ENCODE data around the gene SELL. TPM values are rescaled to one million over a fixed set of nuclear protein-coding genes. Genes with fewer than 3 reads are reported as not detected.

Gene SELL
- polyA plus RNA-seq, 1 donor (not counting 4 experiments of a cell fraction or from before 2014, with no cell fraction given), result 0.08 TPM

DNA sequence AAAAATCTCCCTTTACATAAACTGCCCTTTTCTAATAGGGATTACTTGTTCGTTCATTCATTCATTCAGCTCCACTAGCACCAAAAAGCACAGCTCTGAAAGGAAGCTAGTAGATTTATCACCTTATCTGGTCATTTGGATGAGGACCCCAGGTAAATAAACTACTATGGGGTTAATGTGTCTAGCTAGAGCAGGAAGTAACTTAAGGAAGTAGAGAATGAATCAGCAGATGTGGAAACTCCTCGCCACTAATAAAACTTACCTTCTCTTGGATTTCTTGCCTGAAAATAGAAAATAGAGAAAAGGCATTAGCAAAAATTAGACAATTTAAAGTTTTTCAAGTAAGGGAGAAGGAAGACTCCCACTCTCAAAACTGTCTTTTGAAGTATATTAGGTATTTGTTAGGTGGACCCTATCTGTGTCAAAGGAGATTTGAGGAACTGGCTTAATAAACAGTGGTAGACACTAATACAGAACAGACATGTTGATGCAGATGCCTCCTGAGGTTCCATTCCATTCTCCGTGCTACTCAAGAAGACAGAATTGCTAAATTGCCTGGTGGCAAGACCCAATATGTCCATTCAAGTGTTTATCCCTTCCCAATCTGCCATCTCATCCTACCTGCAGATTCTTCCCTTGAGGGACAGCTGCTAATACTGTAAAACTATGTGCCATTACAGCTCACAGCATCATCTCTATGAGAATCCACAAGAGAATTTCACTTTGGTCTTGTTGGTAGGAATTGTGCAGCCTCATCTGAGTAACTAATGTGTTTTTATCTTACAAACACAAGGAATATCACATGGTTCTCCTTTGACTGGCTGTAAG lies 14.9 kb downstream of the SELL start:
- no peaks in the 10 kb centered on the region for H3K9me1 ChIP-seq (ENCODE audit: control insufficient read depth, extremely low read depth, insufficient read depth, low read length)
- no peak for DNase-seq (ENCODE audit: low read depth, low spot score)
- H3K4me1 ChIP-seq (ENCODE audit: control insufficient read depth, extremely low read depth, insufficient read depth, low read length), result no peaks in the 10 kb centered on the region
- no peak overlapping the region for H3K9ac ChIP-seq (ENCODE audit: control insufficient read depth, extremely low read depth, insufficient read depth, low read length)
- H4K20me1 ChIP-seq (ENCODE audit: control insufficient read depth, extremely low read depth, insufficient read depth, low read length), result no peaks in the 10 kb centered on the region
- no peak overlapping the region for H3K4me3 ChIP-seq (ENCODE audit: control insufficient read depth in 2 of 3, extremely low read depth in 1 of 3, insufficient read depth in 2 of 3, low read depth in 1 of 3, low read length in 3 of 3)
- no peaks in the 10 kb centered on the region for H3K27me3 ChIP-seq (ENCODE audit: control insufficient read depth, extremely low read depth, insufficient read depth, low read length)
- no peak overlapping the region for H2AFZ ChIP-seq (ENCODE audit: control insufficient read depth, low read length)
- dilution Hi-C loops (cut with MboI; ENCODE audit: extremely low pct_ligation_motif_present, low sequenced_read_pairs), result no loop called here
- H3K36me3 ChIP-seq (ENCODE audit: control insufficient read depth in 2 of 2, extremely low read depth in 1 of 2, insufficient read depth in 2 of 2, low read length in 2 of 2), result no peaks in the 10 kb centered on the region
- TF ChIP-seq EZH2 (IDR thresholded peaks at IDR 0.05; ENCODE audit: low read length), result no peak
- TF ChIP-seq, protein P1, sequence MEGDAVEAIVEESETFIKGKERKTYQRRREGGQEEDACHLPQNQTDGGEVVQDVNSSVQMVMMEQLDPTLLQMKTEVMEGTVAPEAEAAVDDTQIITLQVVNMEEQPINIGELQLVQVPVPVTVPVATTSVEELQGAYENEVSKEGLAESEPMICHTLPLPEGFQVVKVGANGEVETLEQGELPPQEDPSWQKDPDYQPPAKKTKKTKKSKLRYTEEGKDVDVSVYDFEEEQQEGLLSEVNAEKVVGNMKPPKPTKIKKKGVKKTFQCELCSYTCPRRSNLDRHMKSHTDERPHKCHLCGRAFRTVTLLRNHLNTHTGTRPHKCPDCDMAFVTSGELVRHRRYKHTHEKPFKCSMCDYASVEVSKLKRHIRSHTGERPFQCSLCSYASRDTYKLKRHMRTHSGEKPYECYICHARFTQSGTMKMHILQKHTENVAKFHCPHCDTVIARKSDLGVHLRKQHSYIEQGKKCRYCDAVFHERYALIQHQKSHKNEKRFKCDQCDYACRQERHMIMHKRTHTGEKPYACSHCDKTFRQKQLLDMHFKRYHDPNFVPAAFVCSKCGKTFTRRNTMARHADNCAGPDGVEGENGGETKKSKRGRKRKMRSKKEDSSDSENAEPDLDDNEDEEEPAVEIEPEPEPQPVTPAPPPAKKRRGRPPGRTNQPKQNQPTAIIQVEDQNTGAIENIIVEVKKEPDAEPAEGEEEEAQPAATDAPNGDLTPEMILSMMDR (optimal IDR thresholded peaks at IDR 0.05 in 1 of 3, IDR thresholded peaks at IDR 0.05 in 1 of 3, conservative IDR thresholded peaks at IDR 0.05 in 1 of 3; ENCODE audit: extremely low read depth in 1 of 3, insufficient read depth in 2 of 3, low read length in 3 of 3), result no peak
- no peaks in the 10 kb centered on the region for H3K79me2 ChIP-seq (ENCODE audit: control insufficient read depth, insufficient read depth, low read length)
- H3K4me2 ChIP-seq (ENCODE audit: control insufficient read depth, extremely low read depth, insufficient read depth, low read depth, low read length), result no peak overlapping the region
- FAIRE-seq, result no peak
- no peak overlapping the region for H3K27ac ChIP-seq (ENCODE audit: control insufficient read depth, insufficient read depth, low read length)
- H3K9me3 ChIP-seq (ENCODE audit: control insufficient read depth, low read depth, low read length), result no peaks in the 10 kb centered on the region

- no peaks in the 10 kb centered on the region for H3K9me1 ChIP-seq (ENCODE audit: control insufficient read depth, extremely low read depth, insufficient read depth, low read length)
- no peak overlapping the region for H3K4me2 ChIP-seq (ENCODE audit: control insufficient read depth, extremely low read depth, insufficient read depth, low read depth, low read length)
- no peaks in the 10 kb centered on the region for H3K79me2 ChIP-seq (ENCODE audit: control insufficient read depth, insufficient read depth, low read length)
- no peaks in the 10 kb centered on the region for H3K4me1 ChIP-seq (ENCODE audit: control insufficient read depth, extremely low read depth, insufficient read depth, low read length)
- dilution Hi-C loops (cut with MboI; ENCODE audit: extremely low pct_ligation_motif_present, low sequenced_read_pairs), result no loop called here
- H2AFZ ChIP-seq (ENCODE audit: control insufficient read depth, low read length), result no peak overlapping the region
- H3K9ac ChIP-seq (ENCODE audit: control insufficient read depth, extremely low read depth, insufficient read depth, low read length), result no peak overlapping the region
- no peak for FAIRE-seq
- DNase-seq (ENCODE audit: low read depth, low spot score), result no peak
- H3K9me3 ChIP-seq (ENCODE audit: control insufficient read depth, low read depth, low read length), result no peaks in the 10 kb centered on the region
- H3K27ac ChIP-seq (ENCODE audit: control insufficient read depth, insufficient read depth, low read length), result no peak overlapping the region
- no peaks in the 10 kb centered on the region for H4K20me1 ChIP-seq (ENCODE audit: control insufficient read depth, extremely low read depth, insufficient read depth, low read length)
- H3K36me3 ChIP-seq (ENCODE audit: control insufficient read depth in 2 of 2, extremely low read depth in 1 of 2, insufficient read depth in 2 of 2, low read length in 2 of 2), result no peaks in the 10 kb centered on the region
- no peak for TF ChIP-seq EZH2 (IDR thresholded peaks at IDR 0.05; ENCODE audit: low read length)
- TF ChIP-seq, protein P1 (optimal IDR thresholded peaks at IDR 0.05 in 1 of 3, IDR thresholded peaks at IDR 0.05 in 1 of 3, conservative IDR thresholded peaks at IDR 0.05 in 1 of 3; ENCODE audit: extremely low read depth in 1 of 3, insufficient read depth in 2 of 3, low read length in 3 of 3), result no peak
- no peaks in the 10 kb centered on the region for H3K27me3 ChIP-seq (ENCODE audit: control insufficient read depth, extremely low read depth, insufficient read depth, low read length)
- H3K4me3 ChIP-seq (ENCODE audit: control insufficient read depth in 2 of 3, extremely low read depth in 1 of 3, insufficient read depth in 2 of 3, low read depth in 1 of 3, low read length in 3 of 3), result no peak overlapping the region
Measured at GRCh38 chr1:169694304-169695075, 16.9 kb downstream of the SELL start.

Measured in keratinocyte (primary cell).